Activated T-cell treated with anti-CD3 and anti-CD28 coated beads, Interleukin-2, amount 50 U/mL, for 72 hours (primary cell): Measurements from ENCODE around the gene NR2C2AP. TPM values are rescaled to one million over a fixed set of nuclear protein-coding genes. Genes with fewer than 3 reads are reported as not detected.
A peak's percentile ranks its signal among the peaks of the same experiment; 100 is the strongest.
"Not testable (repeated sequence)": the region's sequence is repeated elsewhere in the genome, so short reads cannot be mapped to it uniquely, and the experiment has no call there.

Source experiments
- ATAC-seq, 2 donors: fragments of 150-1000 bp; cut with Tn5 transposase; replicated peaks in 1 of 2; 2 replicates each; pipeline ENCODE4 v1.10.0; 2021; ENCODE audit warnings: moderate library complexity in 2 of 2, mild to moderate bottlenecking in 1 of 2
- DNase-seq, 2 donors: peaks; one replicate each; pipeline ENCODE4 v3.0.0; 2021 to 2022; ENCODE audit warnings: mixed read lengths in 1 of 2
- H3K27ac Mint-ChIP-seq: one replicate; pipeline ENCODE4 v1.8.0; 2022; ENCODE audit warnings: mild to moderate bottlenecking, moderate library complexity, mixed read lengths
- H3K27me3 Mint-ChIP-seq: one replicate; pipeline ENCODE4 v1.8.0; 2022; ENCODE audit warnings: low read depth, mixed read lengths
- H3K36me3 Mint-ChIP-seq, 2 donors: one replicate each; pipeline ENCODE4 v1.8.0; 2022; ENCODE audit warnings: mixed read lengths in 2 of 2, mild to moderate bottlenecking in 1 of 2; ENCODE audit not compliant: insufficient read depth in 2 of 2
- H3K4me1 Mint-ChIP-seq: one replicate; pipeline ENCODE4 v1.8.0; 2022; ENCODE audit warnings: low read depth, mixed read lengths
- H3K4me3 Mint-ChIP-seq, 2 donors: one replicate each; pipeline ENCODE4 v1.8.0; 2022; ENCODE audit warnings: mild to moderate bottlenecking in 2 of 2, mixed read lengths in 2 of 2, moderate library complexity in 2 of 2
- H3K9me3 Mint-ChIP-seq, 2 donors: one replicate each; pipeline ENCODE4 v1.8.0; 2022; ENCODE audit warnings: mixed read lengths in 2 of 2
- total RNA-seq, 2 donors: library from RNA; stranded (reverse); gene quantifications; one replicate each; pipeline ENCODE4 v1.2.3, GENCODE V29; 2022

The NR2C2AP gene
- total RNA-seq, 2 donors from 2014 or later, result 27.5 to 34.6 TPM

GRCh38 chr19:19192078-19192882 is 10.9 kb downstream of the NR2C2AP start, which contains the start of the genes BORCS8 and RFXANK:
TSS of gene BORCS8 (minus strand) at chr19:19192152. CDS start at chr19:19192117, 35 bp downstream.
TSS of gene RFXANK (plus strand) at chr19:19192258. CDS start at chr19:19193947, 1,689 bp downstream.
- Mint-ChIP-seq H3K9me3 (no peaks in the 10 kb centered on the region), H3K4me3 (peak within 1 kb of the TSS; percentile 93 to 96), H3K27me3 (no peaks in the 10 kb centered on the region), H3K36me3 (peaks cover 0 to 7% of the 10 kb centered on the region in 2 donors), H3K27ac (peak within 1 kb of the TSS; percentile 99), H3K4me1 (peaks cover 51% of the 10 kb centered on the region)
- peak; percentile 88 to 90 for ATAC-seq
- DNase-seq, result peak; percentile 98 to 99

GRCh38 chr19:19191768-19192077 is 11.5 kb downstream of the NR2C2AP start:
- Mint-ChIP-seq H3K27me3 (no peaks in the 10 kb centered on the region), H3K27ac (peak overlapping the region; percentile 99), H3K4me1 (peaks cover 55% of the 10 kb centered on the region), H3K36me3 (peaks cover 1 to 11% of the 10 kb centered on the region in 2 donors), H3K4me3 (peak overlapping the region; percentile 93 to 96), H3K9me3 (peaks cover under 1 to 2% of the 10 kb centered on the region in 2 donors)
- ATAC-seq (no peak), DNase-seq (no peak)

- DNase-seq (no peak), ATAC-seq (no peak)
- Mint-ChIP-seq H3K36me3 (peaks cover 9 to 19% of the 10 kb centered on the region in 2 donors), H3K9me3 (peaks cover 4 to 8% of the 10 kb centered on the region in 2 donors), H3K27me3 (no peaks in the 10 kb centered on the region), H3K4me3 (no peak overlapping the region), H3K27ac (no peak overlapping the region), H3K4me1 (peaks cover 40% of the 10 kb centered on the region)
Observed at GRCh38 chr19:19186742-19187141, 16.5 kb downstream of the NR2C2AP start.

- H3K27ac Mint-ChIP-seq, result no peak overlapping the region
- peaks cover 34% of the 10 kb centered on the region for H3K4me1 Mint-ChIP-seq
- ATAC-seq (peak; percentile 64 to 78), DNase-seq (peak; percentile 48 to 65)
- H3K36me3 Mint-ChIP-seq, result peaks cover 9 to 20% of the 10 kb centered on the region in 2 donors
- H3K9me3 Mint-ChIP-seq, result peaks cover 4 to 8% of the 10 kb centered on the region in 2 donors
- H3K4me3 Mint-ChIP-seq, result no peak overlapping the region
- H3K27me3 Mint-ChIP-seq, result no peaks in the 10 kb centered on the region
Observed at GRCh38 chr19:19185853-19186740, 17.1 kb downstream of the NR2C2AP start.

GRCh38 chr19:19181488-19181998 is 21.7 kb downstream of the NR2C2AP start:
- Mint-ChIP-seq H3K36me3 (peaks cover 6 to 25% of the 10 kb centered on the region in 2 donors), H3K27ac (no peak overlapping the region), H3K4me1 (peaks cover 7% of the 10 kb centered on the region), H3K4me3 (no peak overlapping the region), H3K9me3 (peaks cover 1 to 4% of the 10 kb centered on the region in 2 donors), H3K27me3 (no peaks in the 10 kb centered on the region)
- DNase-seq (no peak), ATAC-seq (no peak)

- Mint-ChIP-seq H3K27ac (no peak overlapping the region), H3K27me3 (no peaks in the 10 kb centered on the region)
- ATAC-seq, result no peak
Observed at GRCh38 chr19:19179548-19180441, 23.4 kb downstream of the NR2C2AP start.

GRCh38 chr19:19176950-19177349 is 26.3 kb downstream of the NR2C2AP start:
- Mint-ChIP-seq H3K36me3 (peaks cover 0 to 15% of the 10 kb centered on the region in 2 donors), H3K4me1 (peaks cover 6% of the 10 kb centered on the region), H3K9me3 (no peaks in the 10 kb centered on the region), H3K4me3 (no peak overlapping the region), H3K27me3 (no peaks in the 10 kb centered on the region), H3K27ac (no peak overlapping the region)
- no peak for ATAC-seq
- no peak for DNase-seq

More at GRCh38 chr19:19179548-19180441, 23.4 kb downstream of the NR2C2AP start:
- H3K4me3 Mint-ChIP-seq, result no peak overlapping the region
- peaks cover 6% of the 10 kb centered on the region for H3K4me1 Mint-ChIP-seq
- peaks cover 1 to 19% of the 10 kb centered on the region in 2 donors for H3K36me3 Mint-ChIP-seq
- H3K9me3 Mint-ChIP-seq, result no peaks in the 10 kb centered on the region
- no peak for DNase-seq

- H3K27ac Mint-ChIP-seq, ATAC-seq, DNase-seq, H3K9me3 Mint-ChIP-seq, H3K27me3 Mint-ChIP-seq, H3K4me3 Mint-ChIP-seq, H3K36me3 Mint-ChIP-seq: not testable (repeated sequence)
- peaks cover 19% of the 10 kb centered on the region for H3K4me1 Mint-ChIP-seq
Observed at GRCh38 chr19:19173243-19173642, 30.0 kb downstream of the NR2C2AP start.

GRCh38 chr19:19171821-19172532 is 31.2 kb downstream of the NR2C2AP start:
- DNase-seq (no peak), ATAC-seq (no peak)
- H3K9me3 Mint-ChIP-seq, result no peaks in the 10 kb centered on the region
- no peaks in the 10 kb centered on the region for H3K27me3 Mint-ChIP-seq
- no peak overlapping the region for H3K4me3 Mint-ChIP-seq
- no peak overlapping the region for H3K27ac Mint-ChIP-seq
- no peaks in the 10 kb centered on the region for H3K36me3 Mint-ChIP-seq
- H3K4me1 Mint-ChIP-seq, result peaks cover 19% of the 10 kb centered on the region

GRCh38 chr19:19170873-19171672 is 32.1 kb downstream of the NR2C2AP start:
- H3K4me1 Mint-ChIP-seq, result peaks cover 17% of the 10 kb centered on the region
- H3K36me3 Mint-ChIP-seq, result no peaks in the 10 kb centered on the region
- peak overlapping the region in 1 of 2 donors; percentile 64 for H3K4me3 Mint-ChIP-seq
- ATAC-seq, result no peak
- no peak for DNase-seq
- no peaks in the 10 kb centered on the region for H3K27me3 Mint-ChIP-seq
- no peak overlapping the region for H3K27ac Mint-ChIP-seq
- H3K9me3 Mint-ChIP-seq, result no peaks in the 10 kb centered on the region
